ENCODE measurements around the gene TH.

Gene TH

DNA sequence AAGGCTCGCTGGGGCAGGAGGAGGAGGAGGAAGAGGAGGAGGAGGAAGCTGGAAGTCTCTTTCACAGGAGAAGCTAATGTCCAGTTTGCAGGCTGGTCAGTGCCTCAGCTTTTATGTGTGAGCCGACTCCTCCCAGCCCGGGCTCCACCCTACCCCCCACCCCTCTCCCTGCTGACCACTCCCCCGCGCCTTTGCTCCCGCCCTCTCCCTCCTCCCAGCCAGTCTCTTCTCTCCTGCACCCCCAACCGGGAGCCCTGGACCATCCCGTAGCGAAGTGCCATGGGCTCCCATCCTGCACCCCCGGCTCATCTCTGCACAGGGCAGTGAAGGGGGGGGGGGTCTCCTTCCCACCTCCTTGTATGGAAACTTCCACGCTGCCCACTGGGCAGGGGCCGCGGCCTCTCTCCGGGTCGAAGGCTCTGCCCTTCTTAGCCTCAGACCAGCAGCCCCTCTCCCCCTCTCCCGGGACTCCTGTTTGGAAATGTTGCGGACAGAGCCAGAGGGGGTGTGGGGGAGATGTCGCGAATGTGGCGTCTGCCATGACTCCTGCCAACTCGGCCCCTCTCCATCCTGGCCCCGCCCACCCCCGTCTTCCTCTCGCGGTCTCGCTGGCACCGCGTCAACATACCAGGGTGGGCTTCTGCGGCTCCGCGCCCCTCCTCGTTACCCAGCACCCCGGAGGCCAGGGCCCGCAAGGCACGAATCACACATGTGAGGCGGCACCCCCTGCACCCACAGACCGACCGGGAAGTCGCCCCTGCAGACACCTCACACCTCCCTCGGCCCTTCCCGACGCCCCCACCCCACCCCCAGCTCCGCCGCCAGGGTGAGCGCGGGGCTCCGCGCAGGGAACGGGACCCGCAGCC lies 34.2 kb downstream of the TH start:
- peak; percentile 32 for DNase-seq (ENCODE audit: low read depth)
- peak overlapping the region; percentile 44 for H3K4me3 ChIP-seq (ENCODE audit: low read depth, low read length)

DNA sequence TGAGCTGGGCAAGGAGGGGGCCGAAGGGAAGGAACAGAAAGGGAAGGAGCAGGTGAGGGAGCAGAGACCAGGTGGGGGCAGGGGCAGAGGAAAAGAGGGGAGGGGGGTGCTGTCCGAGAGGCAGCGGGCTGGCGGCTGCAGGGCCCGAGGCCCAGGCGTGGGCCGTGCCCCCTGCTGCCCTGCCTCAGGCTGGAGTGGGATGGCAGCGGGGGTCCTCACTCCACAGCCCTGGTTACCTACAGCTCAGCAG lies 34.7 kb downstream of the TH start:
- H3K4me3 ChIP-seq (ENCODE audit: low read depth, low read length) = peak overlapping the region; percentile 44
- DNase-seq (ENCODE audit: low read depth) = no peak

DNA sequence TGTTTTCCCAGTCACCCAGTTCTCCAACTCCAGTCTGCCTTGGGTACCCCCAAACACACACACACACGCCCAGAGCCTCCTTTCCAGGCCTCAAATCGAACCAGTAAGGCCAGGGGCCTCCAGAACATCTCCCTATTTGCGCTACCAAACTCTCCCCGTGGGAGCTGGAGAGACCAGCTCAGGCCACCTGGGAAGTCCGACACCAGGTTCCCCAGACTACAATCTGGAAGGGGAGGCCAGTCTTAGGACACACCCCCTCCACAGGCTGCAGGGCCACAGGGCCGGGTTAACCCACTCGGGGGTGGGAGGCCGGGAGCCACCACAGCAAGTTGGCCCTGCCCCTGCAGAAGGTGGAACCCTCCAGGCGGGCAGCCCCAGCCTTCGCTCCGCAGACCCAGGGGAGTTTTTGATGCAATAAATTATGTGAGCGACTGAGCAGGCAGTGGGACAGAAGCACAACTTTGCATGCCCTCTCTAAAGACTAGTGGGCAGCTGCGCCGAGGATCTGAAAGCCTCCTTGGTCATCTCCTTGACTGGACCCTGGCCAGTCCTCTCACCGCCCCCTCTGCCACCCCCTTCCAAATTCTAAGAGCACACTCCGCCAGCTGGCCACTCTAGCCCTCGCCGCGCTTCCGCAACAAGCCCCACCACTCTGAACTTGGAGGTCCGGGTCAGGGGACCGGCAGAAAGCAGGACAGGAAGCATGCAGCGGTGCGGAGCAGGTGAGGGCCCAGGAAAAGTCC lies 35.2 kb downstream of the TH start:
- H3K4me3 ChIP-seq (ENCODE audit: low read depth, low read length) = peak overlapping the region; percentile 44
- no peak for DNase-seq (ENCODE audit: low read depth)

DNA sequence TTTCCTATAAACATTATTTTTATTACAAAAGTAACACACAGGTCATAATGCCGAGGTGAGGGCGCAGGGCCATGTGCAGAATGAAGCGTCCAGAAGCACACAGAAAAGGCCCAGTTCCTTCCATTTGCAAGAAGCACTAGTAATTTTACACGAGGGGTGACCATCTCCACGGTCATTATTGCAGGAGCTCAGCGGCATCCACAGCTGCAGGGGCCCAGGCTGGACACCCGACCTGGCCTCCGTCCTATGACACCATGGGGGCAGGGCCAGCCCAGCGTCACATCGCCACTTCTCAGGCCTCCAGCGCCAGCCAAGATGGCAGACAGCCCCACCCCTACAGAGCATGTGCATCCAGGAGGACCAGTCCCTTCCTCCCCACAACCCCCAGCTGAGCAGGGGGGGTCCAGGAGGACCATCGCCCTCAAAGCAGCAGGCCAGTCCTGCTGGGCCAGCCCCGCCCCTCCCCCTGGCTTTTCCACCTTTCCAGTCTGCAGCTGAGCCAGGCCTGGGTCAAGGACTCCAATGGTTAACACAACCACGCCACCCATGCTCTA lies 35.9 kb downstream of the TH start:
- no peak for DNase-seq (ENCODE audit: low read depth)
- H3K4me3 ChIP-seq (ENCODE audit: low read depth, low read length) = peak overlapping the region; percentile 44

- H3K4me3 ChIP-seq (ENCODE audit: low read depth, low read length) = peak overlapping the region; percentile 44
Observed at GRCh38 chr11:2135018-2135569, 36.5 kb downstream of the TH start.

GRCh38 chr11:2134022-2135010 lies 37.3 kb downstream of the TH start:
- DNase-seq (ENCODE audit: low read depth) = no peak
- peak overlapping the region; percentile 44 for H3K4me3 ChIP-seq (ENCODE audit: low read depth, low read length)

More at GRCh38 chr11:2135018-2135569, 36.5 kb downstream of the TH start:
- DNase-seq (ENCODE audit: low read depth) = no peak

GRCh38 chr11:2133241-2134021 lies 38.2 kb downstream of the TH start:
- DNase-seq (ENCODE audit: low read depth) = no peak
- peak overlapping the region; percentile 44 for H3K4me3 ChIP-seq (ENCODE audit: low read depth, low read length)

- H3K4me3 ChIP-seq (ENCODE audit: low read depth, low read length) = no peak overlapping the region
- no peak for DNase-seq (ENCODE audit: low read depth)
Observed at GRCh38 chr11:2132874-2133240, 38.8 kb downstream of the TH start.

DNA sequence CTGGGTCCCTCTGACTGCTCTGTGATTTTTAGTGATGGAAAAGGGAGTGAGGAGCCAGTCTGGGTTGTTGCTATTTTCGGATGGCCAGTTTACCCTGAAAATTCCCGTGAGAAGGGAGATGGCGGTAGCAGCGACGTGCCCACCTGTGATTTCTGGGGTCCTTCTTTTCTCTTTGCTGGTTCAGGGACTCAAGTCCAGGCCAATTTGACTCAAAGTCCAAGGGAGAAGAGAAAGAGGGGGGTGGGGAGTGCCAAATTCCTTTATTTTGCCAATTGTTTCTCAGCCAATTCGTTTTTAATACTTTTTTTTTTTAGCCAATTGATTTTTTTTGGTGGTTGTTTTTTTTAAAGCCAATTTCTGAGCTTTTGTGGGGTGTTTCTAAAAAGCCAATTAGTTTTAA lies 39.4 kb downstream of the TH start:
- H3K4me3 ChIP-seq (ENCODE audit: low read depth, low read length) = no peak overlapping the region

DNA sequence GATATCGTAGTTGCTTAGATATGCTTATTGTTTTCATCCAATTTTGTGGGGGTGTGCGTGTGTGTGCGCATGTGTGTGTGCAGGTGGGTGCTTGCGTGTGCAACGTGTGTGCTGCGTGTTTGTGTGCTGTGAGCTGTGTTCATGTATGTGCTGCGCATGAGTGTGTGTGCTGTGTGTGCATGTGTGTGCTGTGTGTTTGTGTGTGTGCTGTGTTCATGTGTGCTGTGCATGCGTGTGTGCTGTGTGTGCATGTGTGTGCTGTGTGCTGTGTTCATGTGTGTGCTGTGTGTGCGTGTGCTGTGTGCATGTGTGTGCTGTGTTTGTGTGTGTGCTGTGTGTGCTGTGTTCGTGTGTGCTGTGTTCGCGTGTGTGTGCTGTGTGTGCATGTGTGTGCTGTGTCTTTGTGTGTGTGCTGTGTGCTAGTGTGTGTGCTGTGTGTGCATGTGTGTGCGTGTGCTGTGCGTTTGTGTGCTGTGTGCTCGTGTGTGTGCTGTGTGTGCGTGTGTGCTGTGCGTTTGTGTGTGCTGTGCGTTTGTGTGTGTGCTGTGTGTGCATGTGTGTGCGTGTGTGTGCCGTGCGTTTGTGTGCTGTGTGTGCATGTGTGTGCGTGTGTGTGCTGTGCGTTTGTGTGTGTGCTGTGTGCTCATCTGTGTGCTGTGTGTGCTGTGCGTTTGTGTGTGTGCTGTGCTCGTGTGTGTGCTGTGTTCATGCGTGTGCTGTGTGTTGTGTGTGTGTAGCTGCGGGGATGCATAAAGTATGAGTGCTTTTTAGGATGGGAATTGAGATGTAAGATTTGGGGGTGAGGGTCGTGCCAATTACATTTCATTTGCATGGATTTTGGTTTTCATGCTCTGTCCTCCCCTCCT lies 40.0 kb downstream of the TH start:
- no peak overlapping the region for H3K4me3 ChIP-seq (ENCODE audit: low read depth, low read length)
- DNase-seq (ENCODE audit: low read depth) = no peak

More for the DNA sequence above, 39.4 kb downstream of the TH start:
- DNase-seq (ENCODE audit: low read depth) = no peak

DNA sequence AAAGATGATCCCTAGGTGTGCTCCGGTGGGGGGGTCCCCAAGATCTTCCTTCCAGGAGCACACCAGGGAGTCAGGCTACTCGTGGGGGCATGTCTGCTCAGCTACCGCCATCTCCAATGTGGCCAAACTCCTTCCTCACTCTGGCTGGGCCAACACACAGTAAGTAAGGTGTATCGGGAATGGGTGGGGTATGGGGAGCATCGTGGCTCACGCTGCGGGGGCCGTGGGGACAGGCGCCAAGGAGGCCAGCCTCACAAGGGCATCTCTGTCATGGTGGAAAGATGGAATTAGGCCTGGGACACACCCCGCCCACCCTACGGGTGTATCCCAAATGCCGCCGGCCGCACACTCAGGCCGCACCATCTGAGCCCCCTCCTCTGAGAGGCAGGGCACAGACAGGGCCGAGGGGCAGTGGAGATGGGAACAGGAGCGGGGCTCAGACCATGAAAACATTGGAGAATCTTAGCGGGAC lies 40.7 kb downstream of the TH start:
- H3K4me3 ChIP-seq (ENCODE audit: low read depth, low read length) = no peak overlapping the region
- no peak for DNase-seq (ENCODE audit: low read depth)

GRCh38 chr11:2129699-2130366 lies 41.8 kb downstream of the TH start:
- DNase-seq (ENCODE audit: low read depth) = no peak

DNA sequence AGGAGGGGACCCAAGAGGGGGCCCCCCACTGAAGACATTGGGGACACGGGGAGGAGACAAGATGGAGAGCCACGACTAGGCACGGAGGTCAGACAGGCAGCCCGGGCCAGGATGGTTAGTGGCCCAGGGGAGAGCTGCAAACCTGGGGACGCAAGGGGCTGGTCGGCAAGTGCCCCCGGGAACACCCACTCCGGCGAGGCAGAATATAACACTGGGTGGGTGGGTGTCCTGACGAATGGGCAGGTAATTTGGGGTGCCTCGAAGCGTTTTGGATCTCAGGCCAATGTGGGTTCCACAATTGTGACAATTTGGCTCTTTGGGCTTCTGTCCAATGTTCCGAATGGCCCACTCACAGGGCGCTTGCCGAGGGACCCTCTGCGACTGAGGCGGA lies 42.3 kb downstream of the TH start:
- no peak overlapping the region for H3K4me3 ChIP-seq (ENCODE audit: low read depth, low read length)
- no peak for DNase-seq (ENCODE audit: low read depth)

More at GRCh38 chr11:2129699-2130366, 41.8 kb downstream of the TH start:
- H3K4me3 ChIP-seq (ENCODE audit: low read depth, low read length) = no peak overlapping the region

GRCh38 chr11:2128511-2129307 lies 42.9 kb downstream of the TH start:
- H3K4me3 ChIP-seq (ENCODE audit: low read depth, low read length) = no peak overlapping the region
- no peak for DNase-seq (ENCODE audit: low read depth)

- H3K4me3 ChIP-seq (ENCODE audit: low read depth, low read length) = no peak overlapping the region
- no peak for DNase-seq (ENCODE audit: low read depth)
Observed at GRCh38 chr11:2128130-2128510, 43.5 kb downstream of the TH start.

GRCh38 chr11:2127482-2128129 lies 44.0 kb downstream of the TH start:
- no peak for DNase-seq (ENCODE audit: low read depth)
- H3K4me3 ChIP-seq (ENCODE audit: low read depth, low read length) = no peak overlapping the region
